ENCODE results near the gene LYPD6B. TPM values are rescaled to one million over a fixed set of nuclear protein-coding genes. Genes with fewer than 3 reads are reported as not detected.

LYPD6B gene
- total and polyA plus RNA-seq, 10 of the 15 experiments (the other 5 are each of a cell fraction or from before 2014, with no cell fraction given) = 1.0 to 6.6 (median 4.0) TPM

GRCh38 chr2:149132339-149132738, 93.8 kb downstream of the LYPD6B start:
- FAIRE-seq = no peak
- BruUV-seq (replicated peaks) = no TSS peak
- no peak for DNase-seq (ENCODE audit: low read depth, low spot score)
- Histone ChIP-seq H3K9me3 (replicated peaks; ENCODE audit: control insufficient read depth, insufficient read depth, low read length) (no peaks in the 10 kb centered on the region), H3K4me3 (no peak overlapping the region), H3K36me3 (ENCODE audit: control insufficient read depth in 2 of 2, insufficient read depth in 2 of 2, low read length in 1 of 2) (no peaks in the 10 kb centered on the region), H3K27me3 (replicated peaks in 1 of 2; ENCODE audit: control insufficient read depth in 2 of 2, insufficient read depth in 2 of 2, low read length in 1 of 2) (no peaks in the 10 kb centered on the region), H3K79me2 (ENCODE audit: control insufficient read depth, insufficient read depth, low read length) (no peaks in the 10 kb centered on the region), H4K20me1 (ENCODE audit: control insufficient read depth, insufficient read depth) (no peaks in the 10 kb centered on the region), H3K27ac (ENCODE audit: control insufficient read depth, insufficient read depth) (no peak overlapping the region), H3K9ac (ENCODE audit: control insufficient read depth, insufficient read depth, low read length) (no peak overlapping the region), H2AFZ (ENCODE audit: control insufficient read depth, low read depth, low read length) (no peak overlapping the region), H3K4me1 (ENCODE audit: control insufficient read depth, insufficient read depth, low read length) (no peaks in the 10 kb centered on the region), H3K4me2 (ENCODE audit: control insufficient read depth, insufficient read depth) (no peak overlapping the region)
- in situ Hi-C loops (cut with MboI) = no loop called here
- no peak for TF ChIP-seq TCF3 (IDR thresholded peaks at IDR 0.05; ENCODE audit: borderline replicate concordance, insufficient read depth, low read depth, low read length)
- TF ChIP-seq MLLT1 (IDR thresholded peaks at IDR 0.05) = no peak
- no peak for TF ChIP-seq SPI1 (IDR thresholded peaks at IDR 0.05; ENCODE audit: borderline replicate concordance, insufficient read depth, low read depth, low read length)
- no peak for TF ChIP-seq GABPA (IDR thresholded peaks at IDR 0.05; ENCODE audit: low read depth)
- no peak for TF ChIP-seq CBFB (IDR thresholded peaks at IDR 0.05; ENCODE audit: low read depth)
- no peak for TF ChIP-seq BMI1 (IDR thresholded peaks at IDR 0.05; ENCODE audit: borderline replicate concordance)
- TF ChIP-seq ASH2L (IDR thresholded peaks at IDR 0.05; ENCODE audit: borderline replicate concordance, low read depth) = no peak
- no peak for TF ChIP-seq ESRRA (IDR thresholded peaks at IDR 0.05; ENCODE audit: low read length)
- TF ChIP-seq CHD2 (IDR thresholded peaks at IDR 0.05; ENCODE audit: borderline replicate concordance, low read depth, low read length) = no peak
- no peak for TF ChIP-seq ZNF622 (IDR thresholded peaks at IDR 0.05)
- TF ChIP-seq TAF1 (IDR thresholded peaks at IDR 0.05; ENCODE audit: borderline replicate concordance, low read depth, low read length) = no peak
- no peak for TF ChIP-seq ZNF592 (IDR thresholded peaks at IDR 0.05)
- TF ChIP-seq SMAD5 (IDR thresholded peaks at IDR 0.05; ENCODE audit: low read depth) = no peak
- TF ChIP-seq POLR2A (IDR thresholded peaks at IDR 0.05; ENCODE audit: low read depth, low read length) = no peak
- TF ChIP-seq SMARCA5 (IDR thresholded peaks at IDR 0.05) = no peak
- TF ChIP-seq MEF2B (IDR thresholded peaks at IDR 0.05; ENCODE audit: partially characterized antibody, poor library complexity, severe bottlenecking) = no peak
- TF ChIP-seq ELK1 (IDR thresholded peaks at IDR 0.05; ENCODE audit: low read depth, low read length) = no peak
- no peak for TF ChIP-seq SMAD1 (IDR thresholded peaks at IDR 0.05; ENCODE audit: low read depth, partially characterized antibody)
- no peak for ATAC-seq
- RAD21 ChIA-PET (ENCODE audit: unreplicated experiment) = no interaction called here
- 28% methylated on average over 3 of the region's 3 CpGs for WGBS (ENCODE audit: insufficient coverage, insufficient replicate concordance, low lambda C conversion rate, missing lambda C conversion rate)
- POLR2A ChIA-PET = no interaction called here
- intact Hi-C loops (cut with micrococcal nuclease; ENCODE audit: unreplicated experiment) = no loop called here
- SMC1A ChIA-PET (ENCODE audit: uncharacterized antibody, unreplicated experiment) = no interaction called here
- CTCF ChIA-PET = no interaction called here
